ENCODE data around the gene RNF111. TPM values are rescaled to one million over a fixed set of nuclear protein-coding genes. Genes with fewer than 3 reads are reported as not detected.
A peak's percentile ranks its signal among the peaks of the same experiment; 100 is the strongest.

RNF111 gene
- total and polyA plus RNA-seq, 9 of the 15 experiments (the other 6 are each of a cell fraction or from before 2014, with no cell fraction given): 7.9 to 26.0 (median 14.4) TPM

DNA sequence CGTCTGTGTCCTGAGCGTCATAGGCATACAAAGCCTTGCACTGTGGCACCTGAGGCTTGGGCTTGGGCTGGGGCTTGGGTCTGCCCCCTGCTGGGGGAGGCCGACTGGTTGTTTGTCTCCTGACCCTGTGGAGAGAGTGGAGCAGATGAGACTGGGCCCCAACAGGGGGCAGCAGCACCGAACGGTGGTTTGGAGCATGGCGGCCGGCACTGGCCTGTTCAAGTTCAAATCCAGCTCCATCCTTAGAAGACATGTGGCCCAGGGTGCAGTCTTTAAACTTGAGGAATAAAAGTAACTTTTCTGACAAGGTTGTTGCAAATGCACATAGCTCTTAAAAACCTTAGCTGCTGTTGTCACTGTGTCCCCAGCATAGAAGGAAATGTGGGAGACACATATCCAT, 150.8 kb downstream of the RNF111 start (continued):
- TF ChIP-seq ADNP (tag; IDR thresholded peaks at IDR 0.05) (peak; percentile 78; the same call in 1 of the 2 replicates), CBX1 (IDR thresholded peaks at IDR 0.05; ENCODE audit: low read depth) (0 out of 2 replicates have a peak, but pooled peaks have one; percentile 62), TRIM24 (IDR thresholded peaks at IDR 0.05) (peak in 1 of 2 experiments; percentile 20; a peak in 1 of 4 replicates), FOXP1 (CRISPR knock-in tag; IDR thresholded peaks at IDR 0.05) (0 out of 2 replicates have a peak, but pooled peaks have one; percentile 45), POLR2G (IDR thresholded peaks at IDR 0.05; ENCODE audit: low read depth, low read length) (0 out of 2 replicates have a peak, but pooled peaks have one; percentile 37), ATF7 (IDR thresholded peaks at IDR 0.05) (peak; percentile 69), ZNF764 (CRISPR knock-in tag; IDR thresholded peaks at IDR 0.05; ENCODE audit: low read depth) (peak; percentile 50; the same call in 1 of the 2 replicates), EP300 (IDR thresholded peaks at IDR 0.05; ENCODE audit: low read length) (peak; percentile 29; the same call in 1 of the 2 replicates), ZBTB7A (IDR thresholded peaks at IDR 0.05; ENCODE audit: borderline replicate concordance, control insufficient read depth, low read depth, low read length) (peak; percentile 25; the same call in 1 of the 2 replicates), EHMT2 (IDR thresholded peaks at IDR 0.05) (peak; percentile 84), ZFX (CRISPR knock-in tag; IDR thresholded peaks at IDR 0.05) (peak; percentile 48; the same call in 1 of the 2 replicates), PHB (CRISPR knock-in tag; IDR thresholded peaks at IDR 0.05) (no peak), HDAC2 (IDR thresholded peaks at IDR 0.05) (0 out of 2 replicates have a peak, but pooled peaks have one; percentile 23), TEAD4 (IDR thresholded peaks at IDR 0.05; ENCODE audit: low read length) (0 out of 2 replicates have a peak, but pooled peaks have one; percentile 18), TEAD4 (CRISPR knock-in tag; IDR thresholded peaks at IDR 0.05; ENCODE audit: borderline replicate concordance) (no peak), CREM (IDR thresholded peaks at IDR 0.05; ENCODE audit: low read depth) (peak; percentile 66), GATAD2A (IDR thresholded peaks at IDR 0.05) (no peak), SREBF1 (IDR thresholded peaks at IDR 0.05; ENCODE audit: borderline replicate concordance, low read depth, low read length) (0 out of 2 replicates have a peak, but pooled peaks have one; percentile 45), JUN (IDR thresholded peaks at IDR 0.05; ENCODE audit: borderline replicate concordance, low read depth, low read length) (peak; percentile 34; the same call in 1 of the 2 replicates), JUN (CRISPR knock-in tag; IDR thresholded peaks at IDR 0.05; ENCODE audit: borderline replicate concordance) (no peak)
- TF ChIP-seq, protein P1, sequence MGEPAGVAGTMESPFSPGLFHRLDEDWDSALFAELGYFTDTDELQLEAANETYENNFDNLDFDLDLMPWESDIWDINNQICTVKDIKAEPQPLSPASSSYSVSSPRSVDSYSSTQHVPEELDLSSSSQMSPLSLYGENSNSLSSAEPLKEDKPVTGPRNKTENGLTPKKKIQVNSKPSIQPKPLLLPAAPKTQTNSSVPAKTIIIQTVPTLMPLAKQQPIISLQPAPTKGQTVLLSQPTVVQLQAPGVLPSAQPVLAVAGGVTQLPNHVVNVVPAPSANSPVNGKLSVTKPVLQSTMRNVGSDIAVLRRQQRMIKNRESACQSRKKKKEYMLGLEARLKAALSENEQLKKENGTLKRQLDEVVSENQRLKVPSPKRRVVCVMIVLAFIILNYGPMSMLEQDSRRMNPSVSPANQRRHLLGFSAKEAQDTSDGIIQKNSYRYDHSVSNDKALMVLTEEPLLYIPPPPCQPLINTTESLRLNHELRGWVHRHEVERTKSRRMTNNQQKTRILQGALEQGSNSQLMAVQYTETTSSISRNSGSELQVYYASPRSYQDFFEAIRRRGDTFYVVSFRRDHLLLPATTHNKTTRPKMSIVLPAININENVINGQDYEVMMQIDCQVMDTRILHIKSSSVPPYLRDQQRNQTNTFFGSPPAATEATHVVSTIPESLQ (CRISPR knock-in tag; IDR thresholded peaks at IDR 0.05): no peak
- TF ChIP-seq, protein P2, sequence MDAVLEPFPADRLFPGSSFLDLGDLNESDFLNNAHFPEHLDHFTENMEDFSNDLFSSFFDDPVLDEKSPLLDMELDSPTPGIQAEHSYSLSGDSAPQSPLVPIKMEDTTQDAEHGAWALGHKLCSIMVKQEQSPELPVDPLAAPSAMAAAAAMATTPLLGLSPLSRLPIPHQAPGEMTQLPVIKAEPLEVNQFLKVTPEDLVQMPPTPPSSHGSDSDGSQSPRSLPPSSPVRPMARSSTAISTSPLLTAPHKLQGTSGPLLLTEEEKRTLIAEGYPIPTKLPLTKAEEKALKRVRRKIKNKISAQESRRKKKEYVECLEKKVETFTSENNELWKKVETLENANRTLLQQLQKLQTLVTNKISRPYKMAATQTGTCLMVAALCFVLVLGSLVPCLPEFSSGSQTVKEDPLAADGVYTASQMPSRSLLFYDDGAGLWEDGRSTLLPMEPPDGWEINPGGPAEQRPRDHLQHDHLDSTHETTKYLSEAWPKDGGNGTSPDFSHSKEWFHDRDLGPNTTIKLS (IDR thresholded peaks at IDR 0.05; ENCODE audit: borderline replicate concordance, low read depth): peak; percentile 37; the same call in 1 of the 2 replicates
- TF ChIP-seq, protein P3, sequence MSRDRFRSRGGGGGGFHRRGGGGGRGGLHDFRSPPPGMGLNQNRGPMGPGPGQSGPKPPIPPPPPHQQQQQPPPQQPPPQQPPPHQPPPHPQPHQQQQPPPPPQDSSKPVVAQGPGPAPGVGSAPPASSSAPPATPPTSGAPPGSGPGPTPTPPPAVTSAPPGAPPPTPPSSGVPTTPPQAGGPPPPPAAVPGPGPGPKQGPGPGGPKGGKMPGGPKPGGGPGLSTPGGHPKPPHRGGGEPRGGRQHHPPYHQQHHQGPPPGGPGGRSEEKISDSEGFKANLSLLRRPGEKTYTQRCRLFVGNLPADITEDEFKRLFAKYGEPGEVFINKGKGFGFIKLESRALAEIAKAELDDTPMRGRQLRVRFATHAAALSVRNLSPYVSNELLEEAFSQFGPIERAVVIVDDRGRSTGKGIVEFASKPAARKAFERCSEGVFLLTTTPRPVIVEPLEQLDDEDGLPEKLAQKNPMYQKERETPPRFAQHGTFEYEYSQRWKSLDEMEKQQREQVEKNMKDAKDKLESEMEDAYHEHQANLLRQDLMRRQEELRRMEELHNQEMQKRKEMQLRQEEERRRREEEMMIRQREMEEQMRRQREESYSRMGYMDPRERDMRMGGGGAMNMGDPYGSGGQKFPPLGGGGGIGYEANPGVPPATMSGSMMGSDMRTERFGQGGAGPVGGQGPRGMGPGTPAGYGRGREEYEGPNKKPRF (IDR thresholded peaks at IDR 0.05; ENCODE audit: low read depth, low read length): no peak

All from K562 (cell line).